Nephron progenitor cell (in vitro differentiated cells): ENCODE measurements around the gene SPATA46.

Experiments
- DNase-seq: peaks from one replicate; pipeline ENCODE4 v3.0.0; 2021
- H3K27ac Mint-ChIP-seq: 2 replicates; pipeline ENCODE4 v1.8.0; 2021; ENCODE audit warnings: mild to moderate bottlenecking, moderate library complexity, mixed read lengths
- H3K27me3 Mint-ChIP-seq: 2 replicates; pipeline ENCODE4 v1.8.0; 2021; ENCODE audit warnings: mild to moderate bottlenecking, low read depth, mixed read lengths; ENCODE audit not compliant: poor library complexity
- H3K36me3 Mint-ChIP-seq: 2 replicates; pipeline ENCODE4 v1.8.0; 2021; ENCODE audit warnings: low read depth, mixed read lengths
- H3K4me1 Mint-ChIP-seq: 2 replicates; pipeline ENCODE4 v1.8.0; 2021; ENCODE audit warnings: mixed read lengths
- H3K4me3 Mint-ChIP-seq: 2 replicates; pipeline ENCODE4 v1.8.0; 2021; ENCODE audit warnings: mild to moderate bottlenecking, moderate library complexity, mixed read lengths
- H3K9me3 Mint-ChIP-seq: 2 replicates; pipeline ENCODE4 v1.8.0; 2021; ENCODE audit warnings: mild to moderate bottlenecking, moderate library complexity, mixed read lengths
- CTCF ChIP-seq: fragments of 200-600 bp; sonication (generic); IDR thresholded peaks from 2 replicates; pipeline ENCODE4 v1.5.0; 2021; ENCODE audit warnings: antibody characterized with exemption

SPATA46 gene

GRCh38 chr1:162417650-162418049, 41.0 kb upstream of the SPATA46 start:
- Mint-ChIP-seq H3K27ac (no peak overlapping the region), H3K4me1 (no peaks in the 10 kb centered on the region), H3K9me3 (peaks cover 6% of the 10 kb centered on the region), H3K4me3 (no peak overlapping the region), H3K27me3 (peaks cover 7% of the 10 kb centered on the region), H3K36me3 (no peaks in the 10 kb centered on the region)
- DNase-seq, result no peak
- no peak for TF ChIP-seq CTCF

GRCh38 chr1:162416909-162417308, 40.3 kb upstream of the SPATA46 start:
- Mint-ChIP-seq H3K36me3 (no peaks in the 10 kb centered on the region), H3K27ac (no peak overlapping the region), H3K9me3 (peaks cover 6% of the 10 kb centered on the region), H3K27me3 (peaks cover 7% of the 10 kb centered on the region), H3K4me3 (no peak overlapping the region), H3K4me1 (no peaks in the 10 kb centered on the region)
- TF ChIP-seq CTCF, result no peak
- no peak for DNase-seq

- Mint-ChIP-seq H3K36me3 (no peaks in the 10 kb centered on the region), H3K4me1 (no peaks in the 10 kb centered on the region), H3K4me3 (no peak overlapping the region)
These were observed 39.6 kb upstream of the SPATA46 start for GRCh38 chr1:162416215-162416614.

GRCh38 chr1:162412002-162412401, 35.3 kb upstream of the SPATA46 start, which contains the start of gene SH2D1B:
TSS of gene SH2D1B (minus strand) at chr1:162412136. CDS start at chr1:162412016, 120 bp downstream.
- Mint-ChIP-seq H3K4me3 (no peak within 1 kb of the TSS), H3K9me3 (peaks cover 6% of the 10 kb centered on the region), H3K36me3 (no peaks in the 10 kb centered on the region), H3K27ac (no peak within 1 kb of the TSS), H3K27me3 (peaks cover 19% of the 10 kb centered on the region), H3K4me1 (no peaks in the 10 kb centered on the region)
- no peak for DNase-seq
- TF ChIP-seq CTCF, result no peak

More at GRCh38 chr1:162416215-162416614, 39.6 kb upstream of the SPATA46 start:
- no peak overlapping the region for H3K27ac Mint-ChIP-seq
- no peak for DNase-seq
- no peak for TF ChIP-seq CTCF
- H3K9me3 Mint-ChIP-seq, result peaks cover 6% of the 10 kb centered on the region
- peaks cover 13% of the 10 kb centered on the region for H3K27me3 Mint-ChIP-seq

GRCh38 chr1:162407539-162407938, 30.9 kb upstream of the SPATA46 start:
- TF ChIP-seq CTCF, result no peak
- H3K27ac Mint-ChIP-seq, result no peak overlapping the region
- no peaks in the 10 kb centered on the region for H3K9me3 Mint-ChIP-seq
- H3K4me1 Mint-ChIP-seq, result no peaks in the 10 kb centered on the region
- peaks cover 19% of the 10 kb centered on the region for H3K27me3 Mint-ChIP-seq
- no peak overlapping the region for H3K4me3 Mint-ChIP-seq
- no peaks in the 10 kb centered on the region for H3K36me3 Mint-ChIP-seq
- no peak for DNase-seq

- no peak for DNase-seq
- H3K9me3 Mint-ChIP-seq, result no peaks in the 10 kb centered on the region
- no peak overlapping the region for H3K27ac Mint-ChIP-seq
- H3K27me3 Mint-ChIP-seq, result peaks cover 18% of the 10 kb centered on the region
- H3K4me1 Mint-ChIP-seq, result no peaks in the 10 kb centered on the region
- TF ChIP-seq CTCF, result no peak
- no peaks in the 10 kb centered on the region for H3K36me3 Mint-ChIP-seq
- no peak overlapping the region for H3K4me3 Mint-ChIP-seq
These were observed 30.2 kb upstream of the SPATA46 start for GRCh38 chr1:162406811-162407210.
